ENCODE measurements around the gene PITX2. TPM values are rescaled to one million over a fixed set of nuclear protein-coding genes. Genes with fewer than 3 reads are reported as not detected.
A peak's percentile ranks its signal among the peaks of the same experiment; 100 is the strongest.

PITX2 gene
- total RNA-seq, 1 experiment from 2014 or later: 8.5 TPM

- peak overlapping the region in 1 of 2 experiments; percentile 55; a peak in 2 of 5 replicates for H3K4me3 Mint-ChIP-seq
- Histone ChIP-seq H3K79me2 (ENCODE audit: insufficient read depth, low read length) (no peaks in the 10 kb centered on the region), H4K5ac (ENCODE audit: insufficient read length, low read depth, low read length) (no peak overlapping the region), H3K9ac (ENCODE audit: extremely low read depth, insufficient read length, low read length) (no peak overlapping the region), H4K8ac (replicated peaks; ENCODE audit: insufficient read length, low read depth, low read length) (no peak overlapping the region), H2BK20ac (ENCODE audit: low read depth, low read length, poor library complexity, severe bottlenecking) (no peak overlapping the region), H3K9me3 (ENCODE audit: control insufficient read depth, low read depth, low read length) (no peaks in the 10 kb centered on the region), H3K18ac (ENCODE audit: insufficient read length, low read depth, low read length) (no peak overlapping the region), H3K79me1 (ENCODE audit: insufficient read depth, low read depth, low read length, poor library complexity, severe bottlenecking) (no peaks in the 10 kb centered on the region), H3K4me1 (ENCODE audit: insufficient read depth, low read length) (0 out of 2 replicates have a peak, but pooled peaks cover 2% of the 10 kb centered on the region), H4K20me1 (ENCODE audit: control insufficient read depth, insufficient read depth, insufficient read length) (no peaks in the 10 kb centered on the region), H3K27me3 (ENCODE audit: insufficient read depth, low read length) (peaks cover 59% of the 10 kb centered on the region), H2AK5ac (ENCODE audit: insufficient read length, low read length) (no peak overlapping the region), H3K27ac (ENCODE audit: insufficient read length, low read depth, low read length) (no peak overlapping the region), H3K23ac (ENCODE audit: insufficient read length, low read depth, low read length) (no peak overlapping the region), H3K23me2 (ENCODE audit: insufficient read length, low read depth, low read length, poor library complexity, severe bottlenecking) (peaks cover 16% of the 10 kb centered on the region), H3K4me2 (ENCODE audit: insufficient read depth, insufficient read length, low read length) (peak overlapping the region; percentile 12), H2BK15ac (ENCODE audit: low read depth, low read length) (no peak overlapping the region), H3K14ac (ENCODE audit: insufficient read depth, low read length) (no peak overlapping the region), H2AFZ (ENCODE audit: low read length) (no peak overlapping the region), H2BK120ac (ENCODE audit: low read depth, low read length, poor library complexity, severe bottlenecking) (no peak overlapping the region), H3K4ac (ENCODE audit: low read depth, low read length) (no peak overlapping the region), H3K56ac (ENCODE audit: insufficient read length, low read depth, low read length) (no peak overlapping the region), H3T11ph (ENCODE audit: low read length) (no peak overlapping the region), H2BK5ac (ENCODE audit: insufficient read length, low read length) (no peak overlapping the region), H2BK12ac (ENCODE audit: insufficient read length, low read depth, low read length) (no peak overlapping the region), H4K91ac (ENCODE audit: insufficient read length, low read depth, low read length) (no peak overlapping the region)
- no peak for DNase-seq
- no peaks in the 10 kb centered on the region; a peak in 1 of 7 replicates for H3K36me3 Mint-ChIP-seq (ENCODE audit: insufficient read depth in 1 of 3, low read depth in 3 of 3)
- H3K4me1 Mint-ChIP-seq: peaks cover 43 to 48% of the 10 kb centered on the region in 2 experiments
- no CpG with 5 or more reads among the region's 54 CpGs for WGBS (ENCODE audit: extremely low coverage, insufficient read length, low lambda C conversion rate)
- H3K27ac Mint-ChIP-seq: no peak overlapping the region
- H3K9me3 Mint-ChIP-seq: peaks cover 0 to 2% of the 10 kb centered on the region in 2 experiments; a peak in 1 of 5 replicates
- no peak for TF ChIP-seq CTCF (conservative IDR thresholded peaks at IDR 0.05)
- H3K27me3 Mint-ChIP-seq (ENCODE audit: low read depth): peaks cover 47% of the 10 kb centered on the region
These were observed 11.7 kb downstream of the PITX2 start for GRCh38 chr4:110610940-110611831.

All from H9 (cell line).